ENCODE data around the gene YWHAG.
"Not testable (repeated sequence)": the region's sequence is repeated elsewhere in the genome, so short reads cannot be mapped to it uniquely, and the experiment has no call there.

YWHAG gene

DNA sequence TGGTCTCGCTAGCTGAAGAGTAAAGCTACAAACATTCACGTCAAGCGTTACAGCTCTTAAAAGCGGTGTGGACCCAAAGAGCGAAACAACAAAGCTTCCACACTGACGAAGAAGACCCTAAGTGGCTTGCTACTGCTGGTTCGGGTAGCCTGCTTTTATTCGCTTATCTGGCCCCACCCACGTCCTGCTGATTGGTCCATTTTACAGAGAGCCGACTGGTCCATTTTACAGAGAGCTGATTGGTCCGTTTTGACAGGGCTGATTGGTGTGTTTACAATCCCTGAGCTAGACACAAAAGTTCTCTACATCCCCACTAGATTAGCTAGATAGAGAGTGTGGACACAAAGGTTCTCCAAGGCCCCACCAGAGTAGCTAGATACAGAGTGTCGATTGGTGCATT is 49.9 kb downstream of the YWHAG start:
- H3K36me3 Mint-ChIP-seq, H3K4me1 Mint-ChIP-seq, H3K9me3 Mint-ChIP-seq, H3K27ac Mint-ChIP-seq, H3K27me3 Mint-ChIP-seq, H3K4me3 Mint-ChIP-seq, ATAC-seq: not testable (repeated sequence)

DNA sequence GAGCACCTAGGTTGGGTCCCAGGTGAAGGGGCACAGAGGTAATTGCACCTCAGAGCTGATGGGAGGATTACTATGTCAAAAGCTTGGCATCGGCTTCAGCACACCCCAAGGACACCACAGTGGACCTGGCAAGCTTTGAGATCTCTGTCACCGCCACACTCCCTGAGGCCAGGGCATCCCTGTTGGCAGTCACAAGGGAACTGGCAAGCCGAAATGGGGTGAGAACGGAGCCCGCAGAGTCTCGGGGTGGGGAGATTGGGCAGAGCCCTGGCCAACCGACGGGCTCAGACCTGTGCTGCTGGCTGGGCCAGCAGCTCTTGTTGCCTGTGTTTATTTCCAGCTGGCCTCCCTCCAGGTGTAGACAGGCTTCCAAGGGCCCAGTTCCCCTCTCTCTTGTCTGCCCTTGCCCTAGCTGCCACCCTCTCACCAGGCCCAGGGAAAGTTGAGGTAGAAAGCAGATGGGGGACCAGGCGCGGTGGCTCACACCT is 53.9 kb downstream of the YWHAG start:
- H3K27me3 Mint-ChIP-seq, result peaks cover 8% of the 10 kb centered on the region
- H3K9me3 Mint-ChIP-seq, result no peaks in the 10 kb centered on the region
- ATAC-seq, result no peak
- no peak overlapping the region for H3K4me3 Mint-ChIP-seq
- H3K4me1 Mint-ChIP-seq, result peaks cover 15% of the 10 kb centered on the region
- H3K27ac Mint-ChIP-seq, result no peak overlapping the region
- no peaks in the 10 kb centered on the region for H3K36me3 Mint-ChIP-seq

DNA sequence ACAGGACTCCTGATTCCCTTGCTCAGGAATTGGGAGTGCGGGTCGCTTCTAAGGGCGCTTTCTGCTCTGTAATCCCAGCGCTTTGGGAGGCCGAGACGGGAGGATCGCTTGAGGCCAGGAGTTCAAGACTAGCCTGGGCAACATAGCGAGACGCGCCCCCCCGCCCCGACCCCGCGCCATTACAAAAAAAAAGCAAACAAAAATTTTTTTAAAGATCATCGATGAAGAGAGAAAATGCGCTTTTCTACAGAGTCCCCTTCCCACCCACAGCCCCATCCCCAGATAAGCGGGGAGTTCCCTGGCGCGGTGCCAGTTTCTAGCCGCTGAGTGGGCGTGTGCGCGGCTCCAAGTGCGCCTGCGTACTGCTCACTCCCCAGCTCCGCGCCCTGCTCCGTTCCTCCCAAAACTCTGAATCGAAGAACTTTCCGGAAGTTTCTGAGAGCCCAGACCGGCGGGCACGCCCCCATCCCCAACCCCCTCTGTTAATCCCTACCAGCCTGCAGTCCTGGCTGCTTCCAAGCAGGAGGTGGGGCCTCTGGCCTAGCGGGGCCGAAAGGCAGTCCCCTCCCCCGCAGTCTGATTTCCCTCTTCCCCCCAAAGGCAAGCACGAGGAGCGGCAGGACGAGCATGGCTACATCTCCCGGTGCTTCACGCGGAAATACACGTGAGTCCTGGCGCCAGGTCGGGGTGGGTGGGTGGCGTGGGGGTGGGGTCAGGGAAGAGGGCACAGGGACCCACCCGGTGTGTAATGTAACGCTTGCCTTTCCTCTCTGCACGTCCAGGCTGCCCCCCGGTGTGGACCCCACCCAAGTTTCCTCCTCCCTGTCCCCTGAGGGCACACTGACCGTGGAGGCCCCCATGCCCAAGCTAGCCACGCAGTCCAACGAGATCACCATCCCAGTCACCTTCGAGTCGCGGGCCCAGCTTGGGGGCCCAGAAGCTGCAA is 55.3 kb downstream of the YWHAG start:
- peak overlapping the region; percentile 83 for H3K4me3 Mint-ChIP-seq
- no peaks in the 10 kb centered on the region for H3K9me3 Mint-ChIP-seq
- peak; percentile 60 for ATAC-seq
- H3K27ac Mint-ChIP-seq, result peak overlapping the region; percentile 84
- H3K36me3 Mint-ChIP-seq, result no peaks in the 10 kb centered on the region
- H3K27me3 Mint-ChIP-seq, result peaks cover 8% of the 10 kb centered on the region
- H3K4me1 Mint-ChIP-seq, result peaks cover 15% of the 10 kb centered on the region

DNA sequence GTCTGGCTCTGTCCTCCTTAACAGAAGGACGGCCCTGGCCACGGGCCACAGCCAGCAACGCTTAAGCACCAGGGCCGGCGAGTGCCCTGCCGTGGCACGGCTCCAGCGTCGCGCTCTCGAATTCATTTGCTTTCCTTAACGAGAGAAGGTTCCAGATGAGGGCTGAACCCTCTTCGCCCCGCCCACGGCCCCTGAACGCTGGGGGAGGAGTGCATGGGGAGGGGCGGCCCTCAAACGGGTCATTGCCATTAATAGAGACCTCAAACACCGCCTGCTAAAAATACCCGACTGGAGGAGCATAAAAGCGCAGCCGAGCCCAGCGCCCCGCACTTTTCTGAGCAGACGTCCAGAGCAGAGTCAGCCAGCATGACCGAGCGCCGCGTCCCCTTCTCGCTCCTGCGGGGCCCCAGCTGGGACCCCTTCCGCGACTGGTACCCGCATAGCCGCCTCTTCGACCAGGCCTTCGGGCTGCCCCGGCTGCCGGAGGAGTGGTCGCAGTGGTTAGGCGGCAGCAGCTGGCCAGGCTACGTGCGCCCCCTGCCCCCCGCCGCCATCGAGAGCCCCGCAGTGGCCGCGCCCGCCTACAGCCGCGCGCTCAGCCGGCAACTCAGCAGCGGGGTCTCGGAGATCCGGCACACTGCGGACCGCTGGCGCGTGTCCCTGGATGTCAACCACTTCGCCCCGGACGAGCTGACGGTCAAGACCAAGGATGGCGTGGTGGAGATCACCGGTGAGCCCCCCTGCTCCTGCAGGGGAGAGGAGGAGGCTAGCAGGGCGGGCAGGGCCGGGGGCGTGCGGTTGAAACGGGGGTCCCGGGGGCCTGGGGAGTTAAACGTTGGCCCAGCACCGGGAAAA is 56.2 kb downstream of the YWHAG start, which contains the start of gene HSPB1:
Gene HSPB1, plus strand, starts transcription at position 327 of the 855 bp plus-strand sequence. Its CDS starts 40 bp downstream, at position 367.
- Mint-ChIP-seq H3K4me3 (peak within 1 kb of the TSS; percentile 83), H3K9me3 (no peaks in the 10 kb centered on the region), H3K27me3 (peaks cover 8% of the 10 kb centered on the region), H3K36me3 (no peaks in the 10 kb centered on the region), H3K4me1 (peaks cover 15% of the 10 kb centered on the region), H3K27ac (peak within 1 kb of the TSS; percentile 84)
- peak; percentile 80 for ATAC-seq

DNA sequence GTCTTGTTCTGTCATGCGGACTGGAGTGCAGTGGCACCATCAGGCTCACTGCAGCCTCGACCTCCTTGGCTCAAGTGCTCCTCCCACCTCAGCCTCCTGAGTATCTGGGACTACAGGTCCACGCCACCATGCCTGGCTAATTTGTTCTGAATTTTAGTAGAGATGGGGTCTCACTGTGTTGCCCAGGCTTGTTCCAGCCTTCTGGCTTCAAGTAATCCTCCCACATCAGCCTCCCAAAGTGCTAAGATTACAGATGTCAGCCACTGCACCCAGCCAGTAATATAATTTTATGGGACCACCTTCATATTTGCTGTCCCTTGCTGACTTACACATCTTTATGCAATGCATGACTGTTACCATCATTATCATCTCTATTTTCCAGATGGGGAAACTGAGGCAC is 57.8 kb downstream of the YWHAG start:
- no peaks in the 10 kb centered on the region for H3K36me3 Mint-ChIP-seq
- H3K9me3 Mint-ChIP-seq, result no peaks in the 10 kb centered on the region
- H3K27ac Mint-ChIP-seq, result no peak overlapping the region
- peaks cover 23% of the 10 kb centered on the region for H3K27me3 Mint-ChIP-seq
- H3K4me3 Mint-ChIP-seq, result no peak overlapping the region
- ATAC-seq, result no peak
- peaks cover 15% of the 10 kb centered on the region for H3K4me1 Mint-ChIP-seq

DNA sequence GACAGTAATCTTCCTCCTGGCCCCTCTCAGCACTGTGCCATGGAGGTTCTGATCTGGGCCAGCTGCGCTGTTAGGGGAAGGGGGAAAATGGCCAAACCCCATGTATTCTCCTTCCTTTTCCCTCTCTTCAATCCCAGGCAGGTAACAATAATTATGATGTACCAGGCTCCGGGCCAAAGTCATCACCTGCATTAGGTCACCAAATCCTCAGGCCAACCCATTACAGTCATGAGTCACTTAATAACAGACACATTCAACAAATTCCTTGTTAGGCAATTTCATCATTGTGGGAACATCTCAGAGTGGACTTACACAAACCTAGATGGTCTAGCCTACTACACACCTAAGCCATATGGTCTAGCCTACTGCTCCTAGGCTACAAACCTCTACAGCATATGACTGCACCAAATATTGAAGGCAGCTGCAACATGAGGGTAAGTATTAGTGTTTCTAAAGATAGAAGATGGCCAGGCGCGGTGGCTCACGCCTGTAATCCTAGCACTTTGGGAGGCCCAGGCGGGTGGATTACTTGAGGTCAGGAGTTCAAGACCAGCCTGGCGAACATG is 58.5 kb downstream of the YWHAG start:
- Mint-ChIP-seq H3K4me3 (no peak overlapping the region), H3K36me3 (no peaks in the 10 kb centered on the region), H3K9me3 (no peaks in the 10 kb centered on the region), H3K27ac (no peak overlapping the region), H3K4me1 (peaks cover 15% of the 10 kb centered on the region), H3K27me3 (peaks cover 30% of the 10 kb centered on the region)
- no peak for ATAC-seq

DNA sequence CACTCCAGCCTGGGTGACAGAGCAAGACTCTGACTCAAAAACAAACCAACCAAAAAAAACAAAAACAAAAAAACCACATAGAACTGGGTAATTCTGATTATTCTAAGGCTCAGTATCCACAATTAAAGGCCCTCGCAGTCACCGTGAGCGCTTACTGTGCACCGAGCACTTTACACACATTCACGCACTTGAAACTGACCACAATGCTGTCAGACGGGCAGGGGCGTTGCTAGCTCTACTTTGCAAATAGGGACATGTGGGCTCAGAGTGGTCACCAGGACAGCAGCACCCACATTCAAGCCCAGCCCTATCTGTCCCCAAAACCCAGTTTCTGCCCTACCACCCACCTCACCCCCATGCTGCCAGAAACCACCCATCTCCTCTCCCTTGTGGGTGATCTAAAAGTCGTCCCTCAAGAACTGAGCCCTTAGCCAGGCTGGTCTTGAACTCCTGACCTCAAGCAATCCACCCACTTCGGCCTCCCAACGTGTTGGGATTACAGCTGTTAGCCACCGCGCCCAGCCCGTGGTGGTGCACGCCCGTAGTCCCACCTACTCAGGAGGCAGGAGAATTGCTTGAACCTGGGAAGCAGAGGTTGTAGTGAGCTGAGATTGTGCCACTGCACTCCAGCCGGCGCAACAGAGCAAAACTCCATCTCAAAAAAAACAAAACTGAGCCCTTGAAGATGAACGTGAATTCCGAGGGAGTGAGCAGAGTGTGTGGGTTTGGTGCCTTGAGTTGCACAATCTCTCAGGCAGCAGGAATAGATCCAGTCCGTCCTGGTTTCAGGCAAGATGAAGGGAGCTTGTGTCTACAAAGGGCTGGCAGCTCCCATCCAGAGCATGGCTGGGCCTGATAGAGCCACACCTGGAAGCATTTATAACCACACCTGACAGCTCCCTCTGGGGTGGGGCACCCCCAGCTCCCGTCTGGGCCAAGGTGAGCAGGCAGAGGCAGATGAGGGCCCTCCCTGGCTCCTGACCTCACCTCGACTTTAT is 61.7 kb downstream of the YWHAG start:
- Mint-ChIP-seq H3K9me3 (no peaks in the 10 kb centered on the region), H3K27me3 (peaks cover 25% of the 10 kb centered on the region), H3K4me1 (peaks cover 10% of the 10 kb centered on the region), H3K4me3 (no peak overlapping the region), H3K36me3 (no peaks in the 10 kb centered on the region), H3K27ac (no peak overlapping the region)
- ATAC-seq, result no peak

- Mint-ChIP-seq H3K27ac (no peak overlapping the region), H3K36me3 (no peaks in the 10 kb centered on the region), H3K4me3 (no peak overlapping the region), H3K9me3 (no peaks in the 10 kb centered on the region), H3K4me1 (peaks cover 17% of the 10 kb centered on the region), H3K27me3 (peaks cover 23% of the 10 kb centered on the region)
- peak; percentile 56 for ATAC-seq
Measured at GRCh38 chr7:76294344-76295024, 64.3 kb downstream of the YWHAG start.

DNA sequence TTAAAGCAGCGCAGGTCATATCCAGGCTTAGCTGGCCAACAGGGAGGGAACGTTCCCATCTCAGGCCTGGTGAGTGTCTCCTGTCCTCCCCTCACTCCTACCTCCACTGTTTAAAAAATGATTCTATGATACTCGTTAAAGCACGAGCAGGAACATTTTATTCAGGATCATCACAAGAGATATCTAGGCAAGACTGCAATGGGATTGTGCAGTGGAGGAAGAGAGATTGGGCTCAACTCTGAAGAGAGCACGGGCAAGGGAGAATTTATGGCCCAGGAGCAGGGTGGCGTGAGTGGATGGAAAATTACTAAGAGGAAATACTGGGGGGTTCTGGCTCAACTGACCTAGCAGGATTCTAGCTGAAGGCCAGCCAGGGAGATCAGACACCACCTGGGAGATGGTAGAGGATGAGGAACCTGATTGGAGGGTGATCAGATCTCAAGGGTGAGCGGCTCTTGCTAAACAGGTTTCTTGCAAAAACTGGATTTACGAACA is 65.3 kb downstream of the YWHAG start:
- Mint-ChIP-seq H3K4me1 (peaks cover 17% of the 10 kb centered on the region), H3K9me3 (no peaks in the 10 kb centered on the region), H3K36me3 (no peaks in the 10 kb centered on the region), H3K27me3 (peaks cover 23% of the 10 kb centered on the region), H3K4me3 (no peak overlapping the region), H3K27ac (no peak overlapping the region)
- ATAC-seq, result no peak

DNA sequence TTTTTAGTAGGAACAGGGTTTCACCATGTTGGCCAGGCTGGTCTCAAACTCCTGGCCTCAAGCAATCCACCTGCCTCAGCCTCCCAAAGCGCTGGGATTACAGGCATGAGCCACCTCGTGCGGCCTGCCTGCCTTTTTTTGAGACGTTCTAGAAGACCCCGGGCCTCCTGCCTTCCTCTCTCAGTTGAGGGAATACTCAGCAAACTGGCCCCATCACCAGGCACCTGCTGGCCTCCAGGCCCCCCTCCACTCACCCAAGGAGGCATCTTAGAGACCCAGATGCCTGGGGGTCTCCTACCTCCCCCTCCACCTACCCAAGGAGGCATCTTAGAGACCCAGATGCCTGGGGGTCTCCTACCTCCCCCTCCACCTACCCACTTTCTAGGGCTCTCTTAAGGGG is 65.9 kb downstream of the YWHAG start:
- H3K4me1 Mint-ChIP-seq, result peaks cover 17% of the 10 kb centered on the region
- H3K9me3 Mint-ChIP-seq, H3K27ac Mint-ChIP-seq, H3K4me3 Mint-ChIP-seq, H3K36me3 Mint-ChIP-seq, ATAC-seq: not testable (repeated sequence)
- peaks cover 23% of the 10 kb centered on the region for H3K27me3 Mint-ChIP-seq

GRCh38 chr7:76292213-76292573 is 66.6 kb downstream of the YWHAG start:
- H3K9me3 Mint-ChIP-seq, result no peaks in the 10 kb centered on the region
- H3K4me3 Mint-ChIP-seq, result no peak overlapping the region
- ATAC-seq, result no peak
- H3K36me3 Mint-ChIP-seq, result no peaks in the 10 kb centered on the region
- peaks cover 17% of the 10 kb centered on the region for H3K4me1 Mint-ChIP-seq
- H3K27me3 Mint-ChIP-seq, result peaks cover 19% of the 10 kb centered on the region
- no peak overlapping the region for H3K27ac Mint-ChIP-seq

DNA sequence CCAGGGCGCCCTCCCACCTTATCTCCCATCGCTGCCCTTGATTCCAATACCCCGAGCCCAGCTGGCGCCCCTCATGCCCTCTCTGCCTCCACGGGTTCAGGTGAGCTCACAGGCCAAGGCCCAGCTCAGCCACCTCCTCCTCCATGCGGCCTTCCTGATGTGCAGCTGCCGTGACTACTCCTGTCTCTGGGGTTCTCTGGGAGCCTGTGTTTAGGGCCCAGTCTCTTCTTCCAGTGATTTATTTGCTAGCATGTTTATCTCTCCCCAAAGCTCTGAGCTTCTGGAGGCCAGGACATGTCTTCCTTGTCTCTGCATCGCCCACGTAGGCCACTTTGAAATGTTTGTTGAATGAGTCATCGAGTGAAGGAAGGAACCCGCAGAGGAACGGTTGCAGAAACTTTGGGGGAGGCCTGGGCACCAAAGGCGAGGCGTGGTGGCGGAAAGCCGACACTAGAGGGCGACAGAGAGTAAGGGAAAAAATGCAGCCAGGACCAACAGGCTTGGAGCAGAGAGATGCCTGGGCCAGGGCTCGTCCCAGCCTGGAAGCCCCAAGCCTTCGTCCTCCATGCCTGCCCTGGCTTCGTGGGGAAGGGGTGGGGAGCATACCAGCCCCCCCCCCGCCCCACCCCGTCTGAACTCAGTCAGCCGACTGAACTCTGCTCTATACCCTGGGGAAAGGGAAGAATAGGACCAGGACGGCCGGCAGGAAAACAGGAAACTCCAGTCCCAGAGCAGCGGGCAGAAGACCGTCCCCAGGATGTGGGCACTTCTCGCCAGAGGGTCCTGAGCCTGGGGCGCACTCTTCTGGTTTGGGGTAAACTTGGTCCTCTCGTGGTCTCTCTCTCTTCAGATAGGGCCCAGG is 67.2 kb downstream of the YWHAG start:
- Mint-ChIP-seq H3K4me3 (peak overlapping the region; percentile 2), H3K9me3 (no peaks in the 10 kb centered on the region), H3K4me1 (peaks cover 17% of the 10 kb centered on the region), H3K27me3 (peaks cover 17% of the 10 kb centered on the region), H3K27ac (peak overlapping the region; percentile 30), H3K36me3 (no peaks in the 10 kb centered on the region)
- peak; percentile 80 for ATAC-seq

DNA sequence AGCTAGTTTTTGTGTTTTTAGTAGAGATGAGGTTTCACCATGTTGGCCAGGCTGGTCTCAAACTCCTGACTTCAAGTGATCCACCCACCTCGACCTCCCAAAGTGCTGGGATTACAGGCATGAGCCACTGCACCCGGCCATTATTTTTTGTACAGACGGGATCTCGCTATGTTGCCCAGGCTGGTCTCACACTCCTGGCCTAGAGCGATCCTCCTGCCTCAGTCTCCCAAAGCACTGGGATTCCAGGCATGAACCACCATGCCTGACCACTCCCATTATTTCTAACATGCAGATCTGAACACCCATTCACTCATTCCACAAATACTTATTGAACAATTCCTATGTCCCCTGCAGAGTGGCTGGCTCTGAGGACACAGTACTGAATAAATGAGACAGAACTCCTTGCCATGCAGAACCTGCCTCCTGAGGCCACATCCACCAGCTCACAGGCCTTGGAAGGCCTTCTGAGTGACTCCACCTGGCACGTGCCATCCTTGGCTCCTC is 67.9 kb downstream of the YWHAG start:
- not testable (repeated sequence) for H3K4me3 Mint-ChIP-seq, H3K9me3 Mint-ChIP-seq, H3K36me3 Mint-ChIP-seq, ATAC-seq
- H3K4me1 Mint-ChIP-seq, result peaks cover 17% of the 10 kb centered on the region
- H3K27me3 Mint-ChIP-seq, result peaks cover 17% of the 10 kb centered on the region
- peak overlapping the region; percentile 30 for H3K27ac Mint-ChIP-seq
